GM12891 (cell line): ENCODE data around the gene MYMX.

Experiments used
- DNase-seq: peaks from one replicate; pipeline ENCODE4 v3.0.0; 2011; ENCODE audit warnings: low spot score; ENCODE audit not compliant: insufficient read length
- FAIRE-seq: peaks from 2 replicates; lab custom pipeline; 2011; peaks lifted over from hg19 to GRCh38; lab: Jason Lieb, UNC
- PAX5 ChIP-seq: IDR thresholded peaks from 2 replicates; pipeline ENCODE4 v1.6.1; 2011; ENCODE audit warnings: low read length, moderate library complexity, mild to moderate bottlenecking; ENCODE audit not compliant: insufficient read depth, severe bottlenecking
- POLR2A ChIP-seq: IDR thresholded peaks from 2 replicates; pipeline ENCODE4 v1.6.1; 2011; ENCODE audit warnings: low read depth, low read length, control low read depth
- POLR2AphosphoS5 ChIP-seq: IDR thresholded peaks from 2 replicates; pipeline ENCODE4 v1.6.1; 2011; ENCODE audit warnings: low read depth, low read length, control low read depth
- POU2F2 ChIP-seq: IDR thresholded peaks from 2 replicates; pipeline ENCODE4 v1.6.1; 2011; ENCODE audit warnings: low read depth, mild to moderate bottlenecking, control low read depth, low read length, moderate library complexity
- SPI1 ChIP-seq: IDR thresholded peaks from 2 replicates; pipeline ENCODE4 v1.6.1; 2011; ENCODE audit warnings: low read depth, low read length, control low read depth
- TAF1 ChIP-seq: IDR thresholded peaks from 2 replicates; pipeline ENCODE4 v1.6.1; 2011; ENCODE audit warnings: low read depth, low read length, control low read depth

Gene MYMX

GRCh38 chr6:44202332-44202971, 14.3 kb upstream of the MYMX start:
- FAIRE-seq, result no peak

GRCh38 chr6:44202972-44203750, 13.6 kb upstream of the MYMX start:
- FAIRE-seq (no peak), DNase-seq (no peak)
- TF ChIP-seq POU2F2 (no peak), PAX5 (no peak), POLR2A (no peak), POLR2AphosphoS5 (no peak), TAF1 (no peak), SPI1 (no peak)

More at GRCh38 chr6:44202332-44202971, 14.3 kb upstream of the MYMX start:
- TF ChIP-seq POLR2A, result no peak
- no peak for TF ChIP-seq TAF1
- no peak for TF ChIP-seq SPI1
- TF ChIP-seq POU2F2, result no peak
- TF ChIP-seq POLR2AphosphoS5, result no peak
- no peak for TF ChIP-seq PAX5
- DNase-seq, result no peak

GRCh38 chr6:44203955-44204354, 12.8 kb upstream of the MYMX start:
- FAIRE-seq (no peak), DNase-seq (no peak)
- TF ChIP-seq POU2F2 (no peak), PAX5 (no peak), TAF1 (no peak), POLR2AphosphoS5 (no peak), SPI1 (no peak), POLR2A (no peak)

GRCh38 chr6:44207966-44208365, 8.8 kb upstream of the MYMX start:
- FAIRE-seq, result no peak
- DNase-seq, result no peak
- no peak for TF ChIP-seq TAF1
- TF ChIP-seq SPI1, result no peak
- TF ChIP-seq POLR2AphosphoS5, result no peak
- no peak for TF ChIP-seq POLR2A
- TF ChIP-seq POU2F2, result no peak
- no peak for TF ChIP-seq PAX5

GRCh38 chr6:44211284-44211683, 5.4 kb upstream of the MYMX start:
- DNase-seq (no peak), FAIRE-seq (no peak)
- TF ChIP-seq POLR2A (no peak), SPI1 (no peak), POU2F2 (no peak), PAX5 (no peak), TAF1 (no peak), POLR2AphosphoS5 (no peak)

- FAIRE-seq, result no peak
- no peak for TF ChIP-seq POLR2AphosphoS5
- TF ChIP-seq POLR2A, result no peak
- no peak for TF ChIP-seq SPI1
- no peak for TF ChIP-seq TAF1
- TF ChIP-seq PAX5, result no peak
- TF ChIP-seq POU2F2, result no peak
- DNase-seq, result no peak
Observed at GRCh38 chr6:44214307-44214706, 2.4 kb upstream of the MYMX start.

- no peak for DNase-seq
Observed at GRCh38 chr6:44217332-44218143, 812 bp downstream of the MYMX start.

GRCh38 chr6:44219053-44219814, 2.5 kb downstream of the MYMX start:
- DNase-seq (peak; percentile 78), FAIRE-seq (peak; percentile 57)
- TF ChIP-seq PAX5, result no peak
- no peak for TF ChIP-seq SPI1
- no peak for TF ChIP-seq POLR2AphosphoS5
- TF ChIP-seq POU2F2, result no peak; the same call in 1 of the 2 replicates
- no peak for TF ChIP-seq POLR2A
- TF ChIP-seq TAF1, result no peak

More at GRCh38 chr6:44217332-44218143, 812 bp downstream of the MYMX start:
- no peak for TF ChIP-seq PAX5
- TF ChIP-seq TAF1, result no peak
- no peak for TF ChIP-seq POLR2A
- TF ChIP-seq SPI1, result no peak
- no peak for TF ChIP-seq POU2F2
- TF ChIP-seq POLR2AphosphoS5, result no peak
- no peak for FAIRE-seq
